ENCODE measurements around the gene RNF10. TPM values are rescaled to one million over a fixed set of nuclear protein-coding genes. Genes with fewer than 3 reads are reported as not detected.

The RNF10 gene
- total RNA-seq, 1 experiment from 2014 or later, result 153 TPM

GRCh38 chr12:120546050-120546386, 11.9 kb downstream of the RNF10 start:
- Histone ChIP-seq H2AFZ (ENCODE audit: low read length) (no peak overlapping the region), H3K79me1 (ENCODE audit: insufficient read depth, low read depth, low read length, poor library complexity, severe bottlenecking) (peaks cover 13% of the 10 kb centered on the region), H2BK20ac (ENCODE audit: low read depth, low read length, poor library complexity, severe bottlenecking) (no peak overlapping the region), H3K9ac (ENCODE audit: extremely low read depth, insufficient read length, low read length) (no peak overlapping the region), H4K91ac (ENCODE audit: insufficient read length, low read depth, low read length) (no peak overlapping the region), H3K18ac (ENCODE audit: insufficient read length, low read depth, low read length) (no peak overlapping the region), H2BK15ac (ENCODE audit: low read depth, low read length) (no peak overlapping the region), H3K4ac (ENCODE audit: low read depth, low read length) (no peak overlapping the region), H4K5ac (ENCODE audit: insufficient read length, low read depth, low read length) (no peak overlapping the region), H2AK5ac (ENCODE audit: insufficient read length, low read length) (no peak overlapping the region), H3K23ac (ENCODE audit: insufficient read length, low read depth, low read length) (no peak overlapping the region), H3K4me2 (ENCODE audit: insufficient read depth, insufficient read length, low read length) (no peak overlapping the region), H3K79me2 (ENCODE audit: insufficient read depth, low read length) (peaks cover 7% of the 10 kb centered on the region; the same call in 1 of the 2 replicates), H4K8ac (replicated peaks; ENCODE audit: insufficient read length, low read depth, low read length) (no peak overlapping the region), H3K14ac (ENCODE audit: insufficient read depth, low read length) (no peak overlapping the region), H2BK12ac (ENCODE audit: insufficient read length, low read depth, low read length) (no peak overlapping the region), H3K27ac (ENCODE audit: insufficient read length, low read depth, low read length) (no peak overlapping the region), H3K56ac (ENCODE audit: insufficient read length, low read depth, low read length) (no peak overlapping the region), H3K9me3 (ENCODE audit: control insufficient read depth, low read depth, low read length) (no peaks in the 10 kb centered on the region), H3K4me1 (ENCODE audit: insufficient read depth, low read length) (no peaks in the 10 kb centered on the region), H3K23me2 (ENCODE audit: insufficient read length, low read depth, low read length, poor library complexity, severe bottlenecking) (no peaks in the 10 kb centered on the region), H2BK5ac (ENCODE audit: insufficient read length, low read length) (no peak overlapping the region), H2BK120ac (ENCODE audit: low read depth, low read length, poor library complexity, severe bottlenecking) (no peak overlapping the region), H3T11ph (ENCODE audit: low read length) (no peak overlapping the region), H4K20me1 (ENCODE audit: control insufficient read depth, insufficient read depth, insufficient read length) (no peaks in the 10 kb centered on the region), H3K27me3 (ENCODE audit: insufficient read depth, low read length) (no peaks in the 10 kb centered on the region)
- Mint-ChIP-seq H3K4me3 (no peak overlapping the region), H3K9me3 (no peaks in the 10 kb centered on the region), H3K27me3 (ENCODE audit: low read depth) (no peaks in the 10 kb centered on the region), H3K27ac (peak overlapping the region in 1 of 3 experiments; percentile 43; a peak in 1 of 7 replicates), H3K36me3 (ENCODE audit: insufficient read depth in 1 of 3, low read depth in 3 of 3) (peaks cover 3 to 17% (median 9%) of the 10 kb centered on the region in 3 experiments; a peak in 5 of 7 replicates), H3K4me1 (no peaks in the 10 kb centered on the region; a peak in 1 of 4 replicates)
- no peak for DNase-seq
- no CpG with 5 or more reads among the region's 3 CpGs for WGBS (ENCODE audit: extremely low coverage, insufficient read length, low lambda C conversion rate)
- no peak for TF ChIP-seq CTCF (conservative IDR thresholded peaks at IDR 0.05)

All from H9 (cell line).